ENCODE data around the gene CD6.

CD6 gene

DNA sequence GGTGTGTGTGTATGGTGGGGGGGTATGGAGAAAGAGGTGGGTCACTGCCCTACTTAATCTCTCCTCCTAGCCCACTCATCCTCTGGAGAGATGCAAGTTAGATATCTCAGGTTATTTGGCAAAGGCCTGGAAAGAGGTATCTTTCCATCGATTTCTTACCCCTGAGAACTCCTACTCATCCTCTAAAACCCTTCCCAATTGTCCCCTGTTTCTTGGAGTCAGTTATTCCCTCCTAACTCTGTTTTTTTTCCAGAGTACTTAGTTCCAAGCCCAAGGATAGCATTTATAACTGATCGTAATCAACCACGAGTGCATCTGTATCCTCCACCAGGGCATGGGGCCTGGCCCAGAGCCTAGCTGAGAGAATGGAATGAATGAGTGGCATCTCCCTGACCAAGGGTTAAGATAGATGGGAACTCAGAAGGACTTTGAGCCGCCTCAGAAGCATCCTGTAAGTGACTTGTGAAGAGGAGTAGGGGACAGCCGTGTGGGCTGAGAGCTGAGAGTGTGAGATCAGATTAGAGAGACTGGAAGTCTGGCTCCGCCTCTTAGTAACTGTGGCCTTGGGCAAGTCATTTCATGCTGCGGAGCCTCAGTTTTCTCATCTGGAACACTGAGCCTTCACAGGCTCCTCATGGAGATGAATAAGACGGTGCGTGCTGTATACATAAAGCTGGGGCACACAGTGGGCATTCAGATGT is 16.2 kb downstream of the CD6 start:
- no peak overlapping the region for H3K27ac ChIP-seq
- TF ChIP-seq, protein P1, sequence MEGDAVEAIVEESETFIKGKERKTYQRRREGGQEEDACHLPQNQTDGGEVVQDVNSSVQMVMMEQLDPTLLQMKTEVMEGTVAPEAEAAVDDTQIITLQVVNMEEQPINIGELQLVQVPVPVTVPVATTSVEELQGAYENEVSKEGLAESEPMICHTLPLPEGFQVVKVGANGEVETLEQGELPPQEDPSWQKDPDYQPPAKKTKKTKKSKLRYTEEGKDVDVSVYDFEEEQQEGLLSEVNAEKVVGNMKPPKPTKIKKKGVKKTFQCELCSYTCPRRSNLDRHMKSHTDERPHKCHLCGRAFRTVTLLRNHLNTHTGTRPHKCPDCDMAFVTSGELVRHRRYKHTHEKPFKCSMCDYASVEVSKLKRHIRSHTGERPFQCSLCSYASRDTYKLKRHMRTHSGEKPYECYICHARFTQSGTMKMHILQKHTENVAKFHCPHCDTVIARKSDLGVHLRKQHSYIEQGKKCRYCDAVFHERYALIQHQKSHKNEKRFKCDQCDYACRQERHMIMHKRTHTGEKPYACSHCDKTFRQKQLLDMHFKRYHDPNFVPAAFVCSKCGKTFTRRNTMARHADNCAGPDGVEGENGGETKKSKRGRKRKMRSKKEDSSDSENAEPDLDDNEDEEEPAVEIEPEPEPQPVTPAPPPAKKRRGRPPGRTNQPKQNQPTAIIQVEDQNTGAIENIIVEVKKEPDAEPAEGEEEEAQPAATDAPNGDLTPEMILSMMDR (conservative IDR thresholded peaks at IDR 0.05): no peak

DNA sequence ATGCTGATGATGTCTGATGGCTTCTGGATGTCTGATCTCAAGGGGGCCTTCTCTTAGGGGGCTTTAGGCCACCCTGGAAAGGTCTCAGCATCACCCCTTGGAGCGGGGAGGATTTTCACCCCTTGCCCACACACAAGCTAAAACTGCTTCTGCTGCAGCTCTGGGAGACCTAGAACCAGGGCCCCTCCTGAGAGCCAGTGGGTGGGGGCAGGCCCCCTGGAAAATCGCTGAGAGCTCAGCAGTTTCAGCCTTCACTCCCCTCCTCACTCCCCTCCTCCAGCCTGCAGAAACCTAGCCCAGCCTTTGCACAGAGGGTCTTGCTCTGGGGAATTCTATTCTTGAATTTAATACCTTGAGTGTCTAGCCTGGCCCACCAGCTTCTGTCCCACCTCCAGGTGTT is 17.2 kb downstream of the CD6 start:
- H3K27ac ChIP-seq: no peak overlapping the region
- TF ChIP-seq, protein P1 (conservative IDR thresholded peaks at IDR 0.05): no peak

DNA sequence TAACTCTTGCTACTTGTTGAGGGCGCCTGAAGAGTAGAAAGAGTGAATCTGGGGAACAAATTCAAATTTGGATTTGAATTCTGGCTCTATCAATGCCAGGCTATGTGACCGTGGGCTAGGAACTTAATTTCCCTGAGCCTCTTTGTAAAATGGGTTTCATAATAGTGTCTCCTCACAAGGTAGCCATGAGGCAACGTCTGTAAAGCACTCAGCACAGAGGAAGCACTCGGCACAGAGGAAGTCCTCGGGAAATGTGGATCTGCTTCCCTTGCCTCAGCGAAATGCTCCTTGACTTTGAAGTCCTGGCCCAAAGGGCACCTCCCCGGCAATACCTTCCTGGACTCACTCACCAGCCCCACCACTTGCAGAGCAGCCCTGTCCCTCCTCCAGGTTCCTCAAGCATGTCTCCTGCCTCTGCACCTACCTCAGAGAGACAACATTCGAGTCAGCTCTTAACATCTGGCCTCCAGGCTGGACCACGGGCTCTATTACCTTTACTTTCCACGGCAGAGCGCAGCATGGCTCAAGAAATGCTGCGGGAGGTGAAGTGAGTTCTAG is 17.7 kb downstream of the CD6 start:
- H3K27ac ChIP-seq: no peak overlapping the region
- TF ChIP-seq, protein P1 (conservative IDR thresholded peaks at IDR 0.05): no peak

DNA sequence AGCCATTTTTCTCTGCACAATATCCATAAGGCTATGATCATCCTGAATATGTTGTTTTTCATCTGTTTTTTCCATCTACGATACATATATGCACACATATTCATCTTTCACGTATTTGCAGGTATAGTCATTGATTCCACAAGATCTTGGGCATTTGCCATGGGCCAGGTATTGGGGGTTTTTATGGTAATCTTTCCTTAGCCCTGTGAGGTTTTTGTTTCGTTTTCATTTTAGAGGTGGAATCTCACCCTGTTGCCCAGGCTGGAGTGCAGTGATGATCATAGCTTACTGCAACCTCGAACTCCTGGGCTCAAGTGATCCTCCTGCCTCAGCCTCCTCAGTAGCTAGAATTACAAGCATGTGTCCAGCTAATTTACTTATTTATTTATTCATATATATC is 20.0 kb downstream of the CD6 start:
- TF ChIP-seq, protein P1 (conservative IDR thresholded peaks at IDR 0.05): no peak
- H3K27ac ChIP-seq: no peak overlapping the region

DNA sequence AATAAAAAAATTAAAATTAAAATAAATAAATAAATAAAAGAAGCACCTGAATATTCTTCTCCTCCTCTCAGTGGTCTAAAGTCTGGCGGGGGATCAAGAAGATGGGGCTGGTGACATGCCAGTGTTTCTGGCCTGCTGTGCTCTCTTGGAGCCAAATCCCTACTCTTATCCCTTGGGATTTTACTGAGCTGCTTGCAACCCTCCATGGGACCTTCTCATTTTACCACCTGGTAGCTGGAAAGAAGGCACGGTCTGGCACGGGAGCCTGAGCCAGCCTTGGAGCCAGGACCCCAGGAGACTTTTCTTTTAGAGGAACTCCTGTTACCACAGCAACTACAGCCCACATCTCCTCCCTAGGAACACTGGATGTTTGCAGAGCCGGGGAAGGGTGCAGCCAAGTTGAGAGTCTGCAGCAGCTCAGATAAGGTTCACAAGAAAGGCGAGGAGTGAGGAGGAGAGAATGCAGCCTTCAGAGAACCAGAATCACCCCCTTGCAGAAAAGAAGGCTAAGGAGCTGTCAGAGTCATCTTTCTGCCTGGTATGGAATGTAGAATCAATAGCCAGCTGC is 21.4 kb downstream of the CD6 start:
- no peak overlapping the region for H3K27ac ChIP-seq
- TF ChIP-seq, protein P1 (conservative IDR thresholded peaks at IDR 0.05): no peak

DNA sequence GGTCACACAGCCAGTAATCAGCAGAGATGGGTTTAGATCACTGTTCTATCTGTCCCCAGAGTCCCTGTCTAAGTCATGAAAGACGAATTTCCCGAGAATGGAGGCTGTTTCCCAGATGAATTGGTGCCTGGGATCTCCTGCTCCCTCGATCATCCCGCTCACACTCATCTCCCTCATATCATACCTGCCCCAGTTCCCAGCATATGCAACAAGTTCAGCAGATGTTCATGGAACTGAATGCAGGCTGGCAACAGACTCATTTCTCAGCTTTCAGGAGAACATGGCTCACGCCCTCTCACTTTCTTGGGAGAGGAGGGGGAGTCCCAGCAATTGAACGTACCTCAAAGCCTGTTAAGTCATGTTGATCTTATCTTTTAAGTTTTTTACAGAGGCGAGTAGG is 22.1 kb downstream of the CD6 start:
- H3K27ac ChIP-seq: no peak overlapping the region
- TF ChIP-seq, protein P1 (conservative IDR thresholded peaks at IDR 0.05): no peak

DNA sequence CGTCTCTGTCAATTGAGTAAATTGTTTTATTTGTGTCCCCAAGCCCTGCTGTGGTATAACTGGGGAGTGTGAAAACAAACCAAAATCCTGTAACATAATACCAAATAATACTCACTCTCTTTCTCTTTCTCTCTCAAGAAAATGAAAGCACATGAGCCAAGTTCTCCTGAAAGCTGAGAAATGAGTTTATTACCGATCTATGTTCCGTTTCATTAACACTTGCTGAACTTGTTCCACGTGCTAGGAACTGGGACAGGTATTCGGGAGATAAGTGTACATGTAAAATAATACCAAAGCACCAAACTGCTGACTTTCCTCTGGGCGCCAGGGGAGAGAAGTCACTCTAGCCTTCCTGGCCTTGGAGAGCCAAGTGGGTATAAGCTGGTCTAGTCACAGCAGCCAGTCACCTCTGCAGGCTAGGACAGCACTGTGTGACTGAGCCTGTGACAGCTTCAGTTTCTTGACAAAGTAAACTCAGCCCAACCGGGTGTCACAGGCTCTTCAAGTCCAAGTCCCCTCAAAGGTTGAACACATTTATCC is 23.1 kb downstream of the CD6 start:
- H3K27ac ChIP-seq: peak overlapping the region; percentile 41; the same call in 1 of the 2 replicates
- TF ChIP-seq, protein P1 (conservative IDR thresholded peaks at IDR 0.05): no peak

Measured in VCaP (cell line).